Parathyroid adenoma (tissue), 2 donors: ENCODE measurements around the gene SPINT2.

ENCODE experiments used
- H2AFZ ChIP-seq: fragments of 300-600 bp; sonication (generic); one replicate; pipeline ENCODE4 v1.7.0; 2017; ENCODE audit warnings: antibody characterized with exemption, mild to moderate bottlenecking
- H3K27ac ChIP-seq: fragments of 300-600 bp; sonication (generic); one replicate; pipeline ENCODE4 v1.7.0; 2017
- H3K27me3 ChIP-seq: fragments of 300-600 bp; sonication (generic); one replicate; pipeline ENCODE4 v1.7.0; 2017; ENCODE audit warnings: low read length; ENCODE audit not compliant: control insufficient read depth, insufficient read depth
- H3K36me3 ChIP-seq: fragments of 300-600 bp; sonication (generic); one replicate; pipeline ENCODE4 v1.7.0; 2017; ENCODE audit warnings: low read length; ENCODE audit not compliant: control insufficient read depth, insufficient read depth
- H3K4me1 ChIP-seq: fragments of 300-600 bp; sonication (generic); one replicate; pipeline ENCODE4 v1.7.0; 2017; ENCODE audit warnings: control low read depth
- H3K4me2 ChIP-seq: fragments of 300-600 bp; sonication (generic); one replicate; pipeline ENCODE4 v1.7.0; 2017; ENCODE audit warnings: low read length
- H3K4me3 ChIP-seq: fragments of 300-600 bp; sonication (generic); one replicate; pipeline ENCODE4 v1.7.0; 2017; ENCODE audit warnings: low read depth, low read length
- H3K79me2 ChIP-seq: fragments of 300-600 bp; sonication (generic); one replicate; pipeline ENCODE4 v1.7.0; 2017; ENCODE audit warnings: control low read depth
- H3K9ac ChIP-seq: fragments of 300-600 bp; sonication (generic); one replicate; pipeline ENCODE4 v1.7.0; 2017; ENCODE audit warnings: mild to moderate bottlenecking
- H3K9me3 ChIP-seq: fragments of 300-600 bp; sonication (generic); one replicate; pipeline ENCODE4 v1.7.0; 2017; ENCODE audit warnings: low read length; ENCODE audit not compliant: control insufficient read depth
- CTCF ChIP-seq: fragments of 300-600 bp; sonication (generic); IDR thresholded peaks from one replicate; pipeline ENCODE4 v1.7.0; 2017; ENCODE audit warnings: antibody characterized with exemption, mild to moderate bottlenecking
- donor health status: primary hyperparathyroidism.

SPINT2 gene

GRCh38 chr19:38319421-38320258 lies 55.3 kb downstream of the SPINT2 start, which contains the start of gene KCNK6:
Gene KCNK6 (plus strand): TSS chr19:38319845. CDS start chr19:38319951, 106 bp downstream.
- H3K79me2 ChIP-seq, result no peaks in the 10 kb centered on the region
- H3K9me3 ChIP-seq, result no peaks in the 10 kb centered on the region
- H3K9ac ChIP-seq, result no peak within 1 kb of the TSS
- H3K4me1 ChIP-seq, result no peaks in the 10 kb centered on the region
- peak within 1 kb of the TSS; percentile 90 for H3K4me2 ChIP-seq
- no peak within 1 kb of the TSS for H3K27ac ChIP-seq
- peak within 1 kb of the TSS; percentile 63 for H3K4me3 ChIP-seq
- TF ChIP-seq CTCF, result no peak
- H3K27me3 ChIP-seq, result no peaks in the 10 kb centered on the region
- no peaks in the 10 kb centered on the region for H3K36me3 ChIP-seq
- H2AFZ ChIP-seq, result peak within 1 kb of the TSS; percentile 85

GRCh38 chr19:38320969-38321339 lies 56.6 kb downstream of the SPINT2 start:
- Histone ChIP-seq H3K9me3 (no peaks in the 10 kb centered on the region), H3K27me3 (no peaks in the 10 kb centered on the region), H3K9ac (no peak overlapping the region), H2AFZ (no peak overlapping the region), H3K79me2 (no peaks in the 10 kb centered on the region), H3K4me2 (no peak overlapping the region), H3K4me3 (no peak overlapping the region), H3K4me1 (no peaks in the 10 kb centered on the region), H3K27ac (no peak overlapping the region), H3K36me3 (no peaks in the 10 kb centered on the region)
- no peak for TF ChIP-seq CTCF

GRCh38 chr19:38321646-38322196 lies 57.3 kb downstream of the SPINT2 start:
- no peaks in the 10 kb centered on the region for H3K9me3 ChIP-seq
- H3K36me3 ChIP-seq, result no peaks in the 10 kb centered on the region
- no peak overlapping the region for H3K9ac ChIP-seq
- H3K4me1 ChIP-seq, result no peaks in the 10 kb centered on the region
- H3K27me3 ChIP-seq, result no peaks in the 10 kb centered on the region
- H3K4me3 ChIP-seq, result no peak overlapping the region
- H3K79me2 ChIP-seq, result no peaks in the 10 kb centered on the region
- TF ChIP-seq CTCF, result no peak
- no peak overlapping the region for H3K4me2 ChIP-seq
- H3K27ac ChIP-seq, result no peak overlapping the region
- no peak overlapping the region for H2AFZ ChIP-seq

GRCh38 chr19:38323291-38323690 lies 58.9 kb downstream of the SPINT2 start:
- H3K27me3 ChIP-seq, result no peaks in the 10 kb centered on the region
- no peak for TF ChIP-seq CTCF
- H2AFZ ChIP-seq, result no peak overlapping the region
- no peak overlapping the region for H3K4me3 ChIP-seq
- no peak overlapping the region for H3K27ac ChIP-seq
- H3K4me2 ChIP-seq, result no peak overlapping the region
- H3K9me3 ChIP-seq, result no peaks in the 10 kb centered on the region
- no peaks in the 10 kb centered on the region for H3K79me2 ChIP-seq
- no peaks in the 10 kb centered on the region for H3K4me1 ChIP-seq
- H3K9ac ChIP-seq, result no peak overlapping the region
- no peaks in the 10 kb centered on the region for H3K36me3 ChIP-seq
